D341Med (cell line): ENCODE data around the gene CNP.

Source experiments
- DNase-seq: peaks from one replicate; pipeline ENCODE4 v3.0.0; 2012; ENCODE audit warnings: low spot score

Gene CNP

DNA sequence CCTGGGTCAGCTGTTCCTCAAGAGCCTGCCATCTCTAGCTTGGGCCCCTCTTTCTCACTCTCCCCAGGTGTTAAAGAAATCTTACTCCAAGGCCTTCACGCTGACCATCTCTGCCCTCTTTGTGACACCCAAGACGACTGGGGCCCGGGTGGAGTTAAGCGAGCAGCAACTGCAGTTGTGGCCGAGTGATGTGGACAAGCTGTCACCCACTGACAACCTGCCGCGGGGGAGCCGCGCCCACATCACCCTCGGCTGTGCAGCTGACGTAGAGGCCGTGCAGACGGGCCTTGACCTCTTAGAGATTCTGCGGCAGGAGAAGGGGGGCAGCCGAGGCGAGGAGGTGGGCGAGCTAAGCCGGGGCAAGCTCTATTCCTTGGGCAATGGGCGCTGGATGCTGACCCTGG lies 6.8 kb downstream of the CNP start:
- no peak for DNase-seq

DNA sequence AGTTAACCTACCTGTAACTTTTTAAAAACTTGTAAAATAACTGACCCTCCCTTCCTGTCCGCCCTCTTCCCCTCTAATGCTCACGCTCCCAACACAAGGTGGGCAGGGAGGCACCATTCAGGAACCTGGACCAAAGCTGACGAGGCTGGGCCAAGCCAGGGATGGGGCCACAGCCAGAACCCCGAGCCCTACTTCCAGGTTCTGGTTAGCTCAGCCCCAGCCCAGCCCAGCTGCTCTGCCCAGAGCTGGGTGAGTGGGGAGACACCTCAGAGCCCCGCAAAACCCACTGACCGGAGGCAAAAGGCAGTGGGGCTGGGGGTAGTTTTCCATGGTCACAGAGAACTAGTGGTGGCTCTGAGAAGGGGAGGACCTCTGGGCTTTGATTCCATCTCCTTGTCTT lies 7.4 kb downstream of the CNP start:
- no peak for DNase-seq

GRCh38 chr17:41974658-41975057 lies 8.1 kb downstream of the CNP start:
- no peak for DNase-seq

DNA sequence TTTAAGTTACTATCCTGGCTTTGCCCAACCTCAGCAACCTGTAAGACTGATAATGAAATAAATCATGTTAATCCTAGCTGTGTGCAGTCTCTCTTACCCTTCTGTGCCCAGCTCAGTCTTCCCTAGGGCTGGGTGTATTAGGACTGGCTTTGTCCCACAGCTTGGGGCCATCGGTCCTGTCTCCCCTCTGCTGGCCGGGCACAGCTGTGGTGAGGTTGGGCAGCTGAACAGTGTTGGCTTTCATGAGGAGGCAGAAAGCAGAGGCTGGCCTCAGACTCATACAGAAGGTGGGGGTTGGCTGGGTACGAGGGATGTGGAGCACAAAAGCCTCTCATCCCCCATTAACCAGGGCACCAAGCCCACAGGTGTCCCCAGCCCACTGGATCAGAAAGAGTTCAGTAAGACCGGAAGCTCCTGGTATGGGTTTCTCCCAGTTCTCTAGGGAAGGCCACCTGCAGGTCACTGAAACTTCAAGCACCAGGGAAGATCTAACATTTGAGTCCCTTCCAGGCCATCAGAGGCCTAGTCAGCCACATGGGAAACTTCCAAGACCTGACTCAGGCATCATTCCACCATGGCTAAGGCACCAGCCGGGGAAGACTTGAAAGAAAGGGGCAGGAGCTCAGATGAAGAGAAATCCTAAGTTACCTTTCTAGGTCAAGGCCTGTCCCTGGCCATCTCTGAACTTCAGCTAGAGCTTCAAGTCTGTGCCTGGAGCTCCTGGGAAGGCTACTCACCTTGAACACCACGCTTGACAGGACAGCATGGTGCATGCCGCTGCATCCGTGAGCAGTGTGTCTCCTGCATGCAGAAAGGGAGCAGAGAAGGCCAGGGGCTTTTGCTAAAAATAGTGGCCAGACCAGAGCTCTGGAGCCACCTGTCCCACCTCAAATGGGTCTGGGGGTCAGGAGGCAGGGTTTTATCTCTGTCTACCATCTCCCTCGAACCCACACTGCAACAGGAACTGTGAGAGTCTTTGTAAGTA lies 8.8 kb downstream of the CNP start:
- DNase-seq: no peak

GRCh38 chr17:41976142-41976768 lies 9.7 kb downstream of the CNP start:
- no peak for DNase-seq

DNA sequence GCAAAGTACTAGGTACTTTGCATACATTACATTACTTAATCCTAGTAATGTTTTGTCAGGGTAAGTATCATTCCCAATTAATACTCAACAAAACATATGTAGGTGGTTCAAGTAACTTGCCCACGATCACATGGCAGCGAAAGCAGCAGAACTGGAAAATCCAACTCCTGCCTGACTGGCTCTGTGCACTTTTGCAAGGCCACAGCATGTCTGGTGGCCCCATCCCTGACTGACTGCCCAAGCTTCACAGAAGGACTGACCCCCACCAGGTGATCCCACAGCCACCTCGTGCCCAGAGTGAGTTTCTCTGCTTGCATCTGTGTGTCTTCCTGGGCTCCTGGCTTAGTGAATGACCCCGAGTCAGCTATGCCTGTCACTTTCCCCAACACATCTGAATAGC lies 11.4 kb downstream of the CNP start:
- no peak for DNase-seq

DNA sequence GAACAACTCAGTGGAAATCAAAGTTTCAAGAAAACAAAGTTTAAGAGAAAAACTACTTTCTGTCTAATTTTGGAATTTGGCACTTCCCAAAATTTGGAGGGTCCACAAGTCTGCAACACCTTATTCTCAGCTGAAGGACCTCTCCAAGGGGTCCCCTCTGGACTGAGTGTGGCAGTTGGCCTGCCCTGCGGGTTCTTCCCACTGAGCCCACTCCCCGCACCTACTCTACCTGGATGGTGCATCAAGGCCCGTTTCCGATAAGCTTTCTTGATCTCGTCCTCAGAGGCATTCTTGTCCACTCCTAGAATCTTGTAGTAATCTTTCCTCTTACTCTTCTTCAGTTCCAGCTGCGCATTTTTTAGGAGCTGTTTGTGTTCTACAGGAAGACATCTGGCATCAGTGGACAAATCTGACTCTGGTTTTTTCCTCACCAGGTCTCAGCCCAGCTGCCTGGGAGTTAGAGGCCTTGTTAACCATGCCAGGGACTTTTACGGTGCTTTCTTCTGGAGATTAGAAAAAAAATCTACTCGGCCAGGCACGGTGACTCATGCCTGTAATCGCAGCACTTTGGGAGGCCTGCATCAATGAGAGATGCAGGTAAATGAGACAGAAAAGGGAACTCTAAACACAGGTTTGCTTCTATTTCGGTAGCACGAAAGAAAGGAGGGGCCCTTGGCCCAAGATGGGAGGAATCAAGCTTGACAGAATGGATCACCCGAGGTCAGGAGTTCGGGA lies 15.6 kb downstream of the CNP start:
- no peak for DNase-seq

DNA sequence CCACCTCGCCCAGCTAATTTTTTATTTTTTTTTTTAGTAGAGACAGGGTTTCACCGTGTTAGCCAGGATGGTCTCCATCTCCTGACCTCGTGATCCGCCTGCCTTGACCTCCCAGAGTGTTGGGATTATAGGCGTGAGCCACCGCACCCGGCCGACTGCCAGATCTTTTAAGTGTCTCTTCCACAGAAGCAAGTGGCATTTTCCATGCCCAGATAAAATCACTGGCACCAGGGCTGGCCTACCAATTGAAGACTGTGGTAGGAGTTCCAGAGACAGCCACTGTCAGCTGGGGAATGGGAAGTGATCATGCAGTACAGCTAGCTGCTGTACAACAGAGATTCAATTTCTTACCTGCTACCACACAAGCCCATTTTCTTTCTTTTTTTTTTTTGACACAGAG lies 17.9 kb downstream of the CNP start:
- DNase-seq: no peak

GRCh38 chr17:41985919-41986318 lies 19.3 kb downstream of the CNP start:
- DNase-seq: no peak

DNA sequence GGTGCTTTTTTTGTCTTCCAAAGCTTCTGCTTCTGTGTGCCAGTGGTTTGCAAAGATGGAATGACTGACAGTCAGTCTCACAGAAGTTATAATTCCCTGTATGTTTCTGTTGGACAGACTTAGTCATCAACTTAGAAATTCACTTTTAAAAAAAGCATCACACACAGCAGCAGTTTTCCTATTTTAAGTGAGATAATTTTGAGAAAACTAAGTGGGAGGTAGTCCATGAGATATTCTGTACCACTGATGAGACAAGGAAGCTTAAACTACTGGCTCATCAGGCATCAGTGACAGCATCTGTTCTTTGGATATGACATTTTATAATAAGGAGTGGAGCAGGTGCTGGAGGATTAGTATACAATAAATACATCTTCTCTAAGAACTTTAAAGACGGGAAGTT lies 20.0 kb downstream of the CNP start:
- DNase-seq: no peak

DNA sequence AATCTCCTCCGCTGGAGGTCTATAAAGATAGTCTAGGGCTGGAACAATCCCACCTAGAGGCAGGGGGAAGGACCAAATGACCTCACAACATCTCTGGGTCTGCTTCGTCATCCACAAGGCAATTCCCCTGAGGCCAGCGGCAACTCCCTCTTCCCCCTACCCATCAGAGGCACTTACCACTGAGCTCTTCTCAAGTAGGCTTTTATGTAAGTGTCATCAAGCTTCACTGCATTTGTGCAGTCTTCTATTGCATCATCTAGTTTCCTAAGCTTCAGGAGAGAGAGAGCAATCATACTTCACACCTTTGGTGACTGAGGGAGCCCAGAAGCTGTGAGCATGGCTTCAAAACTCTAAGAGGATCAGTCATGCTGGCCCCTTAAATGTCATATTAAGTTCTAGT lies 21.0 kb downstream of the CNP start:
- DNase-seq: peak; percentile 49

- DNase-seq: no peak
These were observed 21.8 kb downstream of the CNP start for GRCh38 chr17:41988418-41988817.

DNA sequence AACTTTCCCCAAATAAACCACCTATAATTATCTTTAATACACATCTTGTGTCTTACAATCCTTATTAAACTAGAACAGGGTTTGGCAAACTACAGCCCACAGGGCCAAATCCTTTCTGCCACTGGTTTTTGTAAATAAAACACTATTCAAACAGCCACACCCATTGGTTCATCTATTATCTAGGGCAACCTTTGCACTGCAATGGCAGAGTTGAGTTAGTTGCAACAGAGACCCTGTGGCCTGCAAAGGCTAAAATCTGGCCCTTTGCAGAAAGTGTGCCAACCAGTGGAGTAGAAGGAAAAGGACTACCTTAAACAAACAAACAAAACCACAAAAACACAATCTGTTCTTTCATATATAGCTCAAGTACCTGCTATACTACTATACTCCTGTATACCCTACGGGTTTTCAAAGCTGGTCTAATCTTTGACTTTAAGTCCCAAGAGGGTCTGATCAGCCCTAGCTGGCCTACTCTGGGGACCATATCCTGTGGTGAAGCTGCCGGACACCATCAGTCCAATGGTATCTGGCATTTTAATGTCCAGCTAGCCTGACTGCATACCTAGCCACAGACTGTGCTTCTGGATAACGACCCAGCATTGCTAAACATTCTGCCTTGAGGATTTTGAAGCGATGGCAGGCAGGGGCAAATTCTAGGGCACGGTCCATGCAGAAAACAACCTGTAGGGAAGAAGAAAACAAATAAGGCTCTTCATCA lies 23.3 kb downstream of the CNP start:
- no peak for DNase-seq

- no peak for DNase-seq
These were observed 26.0 kb downstream of the CNP start for GRCh38 chr17:41992576-41992975.

DNA sequence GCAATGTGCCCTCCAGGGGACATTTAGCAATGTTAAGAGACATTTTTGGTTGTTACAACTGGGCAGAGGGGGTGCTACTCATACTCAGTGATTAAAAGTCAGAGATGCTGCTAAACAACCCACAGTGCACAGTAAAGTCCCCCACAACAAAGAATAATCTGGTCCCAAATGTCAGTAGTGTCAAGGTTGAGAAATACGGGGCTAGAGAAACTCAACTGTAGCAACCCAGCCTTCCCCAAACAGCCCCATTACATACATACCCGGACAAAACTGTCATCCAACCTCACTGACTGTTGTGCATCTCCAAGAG lies 30.2 kb downstream of the CNP start:
- no peak for DNase-seq

GRCh38 chr17:41998497-41998896 lies 31.9 kb downstream of the CNP start:
- DNase-seq: no peak

DNA sequence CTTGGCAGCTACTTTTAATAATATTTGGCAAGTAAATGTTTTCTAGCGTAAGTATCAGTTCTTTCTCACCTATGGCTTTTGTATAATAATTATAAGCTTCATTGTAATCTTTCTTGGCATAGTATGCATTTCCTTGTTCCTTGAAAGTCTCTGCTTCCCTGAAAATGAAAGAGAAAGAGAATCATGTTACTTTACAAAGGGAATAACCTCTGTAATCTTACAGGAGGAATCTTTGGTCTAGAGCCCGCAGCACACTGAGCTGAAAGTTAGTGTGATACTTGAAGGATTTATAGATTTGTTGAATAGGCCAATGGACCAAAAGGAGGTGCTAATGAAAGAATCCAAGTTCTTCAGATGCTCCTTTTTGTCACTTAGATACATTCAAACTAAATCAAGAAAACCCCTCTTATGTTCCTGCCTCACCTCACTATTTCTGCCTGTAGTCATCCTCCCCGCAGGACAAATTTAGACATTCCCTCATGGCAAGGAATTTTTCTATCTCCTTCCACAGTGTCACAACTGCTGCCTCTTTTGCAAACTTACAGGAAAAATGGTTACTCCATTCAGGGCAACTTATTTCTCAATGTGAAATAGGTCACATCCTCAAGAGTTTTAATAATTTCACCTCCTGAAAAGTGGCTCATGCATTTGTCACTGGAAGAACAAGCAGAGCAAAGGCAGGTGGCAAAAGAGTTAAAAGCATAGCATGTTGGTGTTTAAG lies 34.0 kb downstream of the CNP start:
- DNase-seq: no peak

GRCh38 chr17:42001729-42002128 lies 35.1 kb downstream of the CNP start:
- DNase-seq: no peak

DNA sequence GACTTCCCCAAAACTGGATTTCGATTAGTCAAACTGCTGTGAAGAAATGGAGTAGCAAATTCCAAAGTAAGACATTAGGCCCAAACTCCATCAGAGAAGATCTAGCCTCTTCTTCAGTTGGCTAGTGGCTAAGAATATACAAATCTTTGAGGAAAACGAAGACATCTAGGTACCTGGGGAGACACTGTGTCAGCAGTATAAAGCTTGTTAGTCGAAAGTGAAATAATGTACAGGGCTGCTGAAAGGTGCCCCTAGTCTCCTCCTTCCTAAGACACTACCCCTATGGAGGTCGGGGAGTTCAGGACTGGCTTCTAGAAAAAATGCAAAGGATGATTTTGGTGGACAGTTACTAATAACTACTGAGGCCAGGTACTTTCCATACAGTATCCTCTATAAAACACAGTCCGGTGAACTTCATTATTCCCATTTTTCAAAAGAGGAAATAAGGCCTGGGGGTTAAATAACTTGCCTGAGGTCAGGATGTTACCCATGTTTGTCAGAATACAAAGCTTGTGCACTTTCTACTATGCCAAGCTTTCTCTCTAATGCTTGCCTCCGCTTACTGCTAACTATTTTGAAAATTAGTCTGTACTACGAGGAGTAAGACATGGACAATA lies 35.7 kb downstream of the CNP start:
- no peak for DNase-seq

- DNase-seq: no peak
These were observed 36.3 kb downstream of the CNP start for GRCh38 chr17:42002792-42003301.

GRCh38 chr17:42005166-42005565 lies 38.6 kb downstream of the CNP start:
- no peak for DNase-seq
